Mesodermal cell (in vitro differentiated cells): Measurements from ENCODE around the gene LRBA.

ENCODE experiments used
- H3K27ac ChIP-seq: 2 replicates; pipeline ENCODE4 v1.7.0; 2013; ENCODE audit warnings: mild to moderate bottlenecking, low read depth, low read length, moderate library complexity; ENCODE audit not compliant: severe bottlenecking
- H3K36me3 ChIP-seq: 2 replicates; pipeline ENCODE4 v1.7.1; 2013; ENCODE audit warnings: mild to moderate bottlenecking, low read length, moderate library complexity; ENCODE audit not compliant: control insufficient read depth, insufficient read depth
- H3K4me1 ChIP-seq: one replicate; pipeline ENCODE4 v1.7.1; 2013; ENCODE audit warnings: mild to moderate bottlenecking, low read length; ENCODE audit not compliant: insufficient read depth, control insufficient read depth, poor library complexity, severe bottlenecking
- H3K4me3 ChIP-seq: 2 replicates; pipeline ENCODE4 v1.7.0; 2013; ENCODE audit warnings: low read length, control low read depth, mild to moderate bottlenecking; ENCODE audit not compliant: insufficient read depth, poor library complexity, severe bottlenecking; ENCODE audit errors: extremely low read depth
- H3K9me3 ChIP-seq: 2 replicates; pipeline ENCODE4 v1.7.1; 2013; ENCODE audit warnings: mild to moderate bottlenecking, low read length, moderate library complexity; ENCODE audit not compliant: control insufficient read depth
- WGBS, 2 experiments: methylation state at CpG; one replicate each; pipeline ENCODE4 v1.1.5; 2013; ENCODE audit warnings: missing lambda C conversion rate in 2 of 2; ENCODE audit not compliant: insufficient coverage in 2 of 2; 5-methylcytosine and 5-hydroxymethylcytosine counted together

Gene LRBA

DNA sequence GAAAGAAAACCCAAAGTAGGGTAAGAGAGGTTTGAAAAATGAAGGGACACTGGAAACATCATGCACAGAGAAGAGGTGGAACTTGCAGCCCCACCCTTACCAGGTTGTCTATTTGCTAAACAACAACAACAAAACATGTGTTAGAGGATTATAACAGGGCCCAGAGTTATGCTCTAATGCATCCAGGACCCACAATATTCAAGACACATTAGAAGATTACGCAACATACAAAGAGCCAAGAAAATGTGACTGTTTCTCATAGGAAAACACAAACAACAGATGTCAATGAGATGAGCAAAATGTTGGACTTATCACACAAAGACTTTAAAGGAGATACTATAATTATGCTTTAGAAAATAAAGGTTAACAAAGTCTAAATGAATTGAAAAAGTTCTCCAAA is 128.5 kb downstream of the LRBA start:
- Histone ChIP-seq H3K4me1 (no peaks in the 10 kb centered on the region), H3K9me3 (no peaks in the 10 kb centered on the region), H3K27ac (no peak overlapping the region), H3K36me3 (no peaks in the 10 kb centered on the region), H3K4me3 (no peak overlapping the region)
- no CpG with 5 or more reads among the region's 1 CpG for WGBS, 2 experiments

DNA sequence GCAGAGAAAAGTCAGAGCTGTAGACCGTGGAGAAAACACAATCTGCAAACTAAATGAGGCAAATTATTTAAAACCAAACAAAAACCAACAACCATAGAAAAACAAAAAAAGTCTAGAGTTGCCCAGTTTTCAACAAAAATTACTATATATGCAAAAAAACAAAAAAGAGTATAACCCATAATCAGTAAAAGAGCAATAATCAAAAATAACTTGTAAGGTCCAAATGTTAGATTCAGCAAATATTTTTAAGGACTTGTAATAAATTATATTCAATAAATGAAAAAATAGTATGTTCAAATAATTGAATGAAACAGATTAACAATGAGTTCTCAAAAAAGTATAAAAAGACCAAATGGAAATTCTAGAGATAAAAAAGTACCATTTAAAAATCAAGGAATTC is 130.5 kb downstream of the LRBA start:
- Histone ChIP-seq H3K4me3 (no peak overlapping the region), H3K36me3 (no peaks in the 10 kb centered on the region), H3K9me3 (no peaks in the 10 kb centered on the region), H3K4me1 (no peaks in the 10 kb centered on the region), H3K27ac (no peak overlapping the region)
- no CpG with 5 or more reads among the region's 1 CpG for WGBS, 2 experiments

DNA sequence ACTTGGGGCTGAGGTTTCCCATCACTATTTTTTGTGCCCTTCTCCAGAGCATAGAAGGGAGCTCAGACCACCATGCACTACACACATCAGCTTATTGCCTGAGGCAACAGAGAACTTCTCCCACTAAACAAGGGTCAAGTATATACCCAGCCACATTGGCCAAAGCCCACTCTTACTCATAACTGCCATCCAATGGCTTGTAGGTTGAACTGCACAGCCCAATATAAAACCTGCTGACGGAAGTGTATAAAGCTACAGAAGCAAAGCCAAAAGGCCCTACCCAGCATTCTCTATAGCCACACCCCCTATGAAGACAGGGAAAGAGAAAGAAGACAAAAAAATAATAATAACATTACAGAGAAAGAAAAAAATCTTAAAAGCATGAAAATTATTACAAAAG is 139.7 kb downstream of the LRBA start:
- H3K36me3 ChIP-seq: no peaks in the 10 kb centered on the region
- no peak overlapping the region for H3K4me3 ChIP-seq
- no CpG with 5 or more reads among the region's 1 CpG for WGBS, 2 experiments

DNA sequence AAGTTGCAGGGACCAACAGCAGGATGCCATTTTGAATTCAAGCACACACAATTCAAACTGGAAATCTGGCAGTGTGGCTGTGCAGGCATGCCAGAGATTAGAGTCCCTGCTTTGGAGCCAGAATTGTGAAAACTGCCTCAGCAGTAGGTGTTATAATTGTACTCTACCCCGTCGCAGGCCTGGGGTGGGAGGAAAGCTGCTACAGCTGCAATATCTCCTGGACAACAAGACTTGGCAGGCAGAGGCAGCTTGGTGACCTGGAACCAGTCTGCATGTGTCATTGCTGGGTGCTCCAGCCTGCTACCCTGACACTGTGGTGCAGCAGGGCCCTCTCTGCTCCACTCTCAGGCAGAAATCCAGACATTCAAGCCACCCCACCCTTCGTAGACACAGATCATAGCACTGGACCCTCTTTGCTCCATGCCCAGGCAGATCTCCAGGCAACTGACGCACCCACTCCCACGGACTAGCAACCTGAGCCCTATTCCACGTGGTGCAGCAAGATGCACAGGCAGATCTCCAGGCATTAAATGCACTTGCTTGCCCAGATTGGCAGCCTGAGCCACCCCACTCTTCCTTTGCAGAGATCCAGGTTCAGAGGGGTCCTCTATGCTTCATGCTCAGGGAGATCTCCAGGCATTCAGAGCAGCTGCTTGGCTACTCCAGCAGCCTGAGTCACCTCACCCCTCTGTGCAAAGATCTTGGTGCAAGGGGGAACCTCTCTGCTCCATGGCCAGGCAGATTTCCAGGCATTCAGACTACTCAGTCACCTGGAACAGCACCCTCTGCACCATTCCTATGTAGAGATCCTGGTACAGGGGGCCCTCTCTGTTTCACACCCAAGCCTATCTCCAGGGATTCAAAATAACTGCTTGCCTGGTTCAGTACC is 140.5 kb downstream of the LRBA start:
- Histone ChIP-seq H3K4me1 (no peaks in the 10 kb centered on the region), H3K4me3 (no peak overlapping the region), H3K36me3 (no peaks in the 10 kb centered on the region), H3K27ac (no peak overlapping the region), H3K9me3 (no peaks in the 10 kb centered on the region)
- 92 to 94% methylated on average over 5 of the region's 6 CpGs for WGBS, 2 experiments

More for the DNA sequence above, 139.7 kb downstream of the LRBA start:
- H3K27ac ChIP-seq: no peak overlapping the region
- no peaks in the 10 kb centered on the region for H3K4me1 ChIP-seq
- H3K9me3 ChIP-seq: no peaks in the 10 kb centered on the region

DNA sequence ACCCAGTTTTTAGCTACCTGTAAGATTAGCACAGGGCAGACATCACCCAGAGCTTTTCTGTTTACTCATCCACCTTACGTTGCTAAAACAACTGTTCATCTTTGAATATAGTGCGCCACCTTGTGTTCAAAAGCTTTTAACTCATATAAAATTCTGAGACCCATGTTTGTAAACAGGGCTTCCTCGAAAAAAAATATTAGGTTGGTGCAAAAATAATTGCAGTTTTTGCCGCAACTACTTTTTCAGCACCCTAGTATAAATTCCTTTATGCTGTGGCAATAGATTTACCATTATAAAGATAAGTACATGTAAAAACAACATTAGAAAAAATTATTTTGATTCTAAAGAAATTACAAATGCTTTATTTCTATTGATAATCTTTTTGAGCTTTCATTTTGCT is 147.9 kb downstream of the LRBA start:
- H3K4me1 ChIP-seq: no peaks in the 10 kb centered on the region
- H3K4me3 ChIP-seq: no peak overlapping the region
- no peaks in the 10 kb centered on the region for H3K9me3 ChIP-seq
- no peak overlapping the region for H3K27ac ChIP-seq
- H3K36me3 ChIP-seq: no peaks in the 10 kb centered on the region
- WGBS, 2 experiments: 0% methylated on average over 2 of the region's 4 CpGs; no CpG with 5 or more reads in 1 of the 2 experiments

DNA sequence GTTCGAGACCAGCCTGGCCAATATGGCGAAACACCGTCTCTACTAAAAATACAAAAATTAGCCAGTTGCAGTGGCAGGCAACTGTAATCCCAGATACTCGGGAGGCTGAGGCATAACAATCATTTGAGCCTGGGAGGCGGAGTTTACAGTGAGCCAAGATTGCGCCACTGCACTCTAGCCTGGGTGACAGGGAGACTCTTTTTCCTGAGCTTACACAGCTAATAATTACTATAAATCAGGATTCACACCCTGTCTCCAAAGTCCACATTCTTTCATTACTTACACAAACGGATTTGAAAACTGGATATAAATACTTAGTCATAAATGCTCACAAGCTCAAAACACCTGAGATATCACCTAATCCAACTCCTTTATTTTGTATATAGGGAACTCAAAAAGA is 151.6 kb downstream of the LRBA start:
- H3K9me3 ChIP-seq: no peaks in the 10 kb centered on the region
- 85 to 93% methylated on average over 5 to 6 of the region's 7 CpGs for WGBS, 2 experiments
- H3K4me3 ChIP-seq: no peak overlapping the region

DNA sequence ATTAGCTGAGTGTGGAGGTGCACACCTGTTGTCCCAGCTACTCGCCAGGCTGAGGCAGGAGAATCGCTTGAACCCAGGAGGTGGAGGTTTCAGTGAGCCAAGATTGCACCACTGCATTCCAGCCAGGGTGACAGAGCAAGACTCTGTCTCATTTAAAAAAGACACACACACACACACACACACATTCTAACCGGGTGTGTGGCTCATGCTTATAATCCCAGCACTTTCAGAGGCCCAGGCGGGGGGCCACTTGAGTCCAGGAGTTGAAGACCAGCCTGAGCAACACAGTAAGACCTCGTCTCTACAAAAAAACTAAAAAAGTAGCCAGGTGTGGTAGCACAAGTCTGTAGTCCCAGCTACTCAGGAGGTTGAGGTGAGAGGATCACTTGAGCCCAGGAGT is 152.3 kb downstream of the LRBA start:
- H3K27ac ChIP-seq: no peak overlapping the region
- no peaks in the 10 kb centered on the region for H3K36me3 ChIP-seq
- H3K4me1 ChIP-seq: no peaks in the 10 kb centered on the region
- WGBS, 2 experiments: 88 to 89% methylated on average over 4 to 5 of the region's 5 CpGs
- H3K4me3 ChIP-seq: no peak overlapping the region
- no peaks in the 10 kb centered on the region for H3K9me3 ChIP-seq

More for the DNA sequence above, 151.6 kb downstream of the LRBA start:
- no peaks in the 10 kb centered on the region for H3K4me1 ChIP-seq
- no peaks in the 10 kb centered on the region for H3K36me3 ChIP-seq
- H3K27ac ChIP-seq: no peak overlapping the region

DNA sequence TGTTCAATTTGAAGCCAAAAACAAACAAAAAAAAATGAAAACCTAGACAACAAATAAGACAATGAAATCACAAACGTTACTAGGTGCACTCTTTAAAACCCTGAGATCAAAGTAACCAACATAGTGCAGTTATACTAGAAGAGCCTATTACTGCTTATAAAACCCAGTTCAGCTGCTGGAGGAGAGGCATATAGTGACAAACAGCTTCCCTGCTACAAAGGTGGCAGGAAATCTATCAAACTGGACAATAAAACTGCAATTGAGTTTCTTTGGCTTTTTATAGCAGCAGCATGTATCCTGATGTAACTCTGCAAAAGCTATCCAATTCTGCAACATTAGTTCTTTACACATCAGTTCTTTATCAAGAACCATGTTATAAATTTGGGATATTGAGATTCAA is 155.6 kb downstream of the LRBA start:
- 67% methylated on average over 1 of the region's 1 CpG; no CpG with 5 or more reads in 1 of the 2 experiments for WGBS, 2 experiments
- no peak overlapping the region for H3K27ac ChIP-seq
- no peaks in the 10 kb centered on the region for H3K9me3 ChIP-seq
- no peak overlapping the region for H3K4me3 ChIP-seq
- H3K4me1 ChIP-seq: no peaks in the 10 kb centered on the region
- no peaks in the 10 kb centered on the region for H3K36me3 ChIP-seq

DNA sequence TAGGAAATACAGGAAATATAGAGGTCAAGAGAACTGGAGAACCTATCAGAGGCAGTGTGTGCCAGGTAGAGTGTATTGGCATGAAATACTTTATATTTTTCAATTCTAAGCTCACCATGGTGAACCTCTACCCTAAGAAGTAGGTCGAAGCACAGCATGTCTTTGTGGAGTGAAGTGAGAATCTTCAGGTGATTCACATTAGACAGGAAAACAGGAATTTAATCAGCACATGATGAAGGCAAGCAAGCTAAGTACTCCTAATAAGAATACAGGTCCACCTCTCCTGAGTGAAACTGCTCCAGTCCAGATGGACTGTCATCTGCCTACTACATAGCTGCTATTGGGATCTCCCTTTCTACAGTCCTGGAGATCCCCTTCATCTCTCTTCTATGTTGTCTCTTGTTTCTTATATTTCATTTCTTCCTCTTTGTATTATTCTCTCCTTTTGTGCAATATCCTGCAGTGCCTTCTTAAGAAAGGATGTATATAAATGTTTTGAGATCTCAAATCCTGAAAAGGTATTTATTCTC is 159.0 kb downstream of the LRBA start:
- Histone ChIP-seq H3K27ac (no peak overlapping the region), H3K9me3 (no peaks in the 10 kb centered on the region), H3K4me3 (no peak overlapping the region), H3K4me1 (no peaks in the 10 kb centered on the region), H3K36me3 (peaks cover 2% of the 10 kb centered on the region)
- 100% methylated on average over 1 of the region's 1 CpG; no CpG with 5 or more reads in 1 of the 2 experiments for WGBS, 2 experiments

DNA sequence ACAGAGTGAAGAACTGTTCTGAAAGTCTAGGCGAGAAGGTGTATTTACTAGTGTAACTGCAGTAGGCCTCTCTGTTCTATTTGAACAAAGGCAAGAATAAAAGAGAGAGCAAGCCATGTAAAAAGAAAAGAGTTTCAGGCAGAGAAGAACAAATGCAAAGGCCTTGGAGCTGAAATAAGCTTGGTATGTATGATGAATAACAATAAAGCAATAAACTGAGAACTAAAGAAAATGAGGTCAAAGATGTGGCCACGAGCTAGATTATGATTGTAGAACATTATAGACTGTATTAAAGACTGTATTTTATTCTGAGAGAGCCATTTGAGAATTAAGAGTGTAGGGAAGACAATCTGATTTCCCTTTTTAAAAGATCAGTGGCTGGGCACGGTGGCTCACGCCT is 160.5 kb downstream of the LRBA start:
- H3K9me3 ChIP-seq: no peaks in the 10 kb centered on the region
- no peaks in the 10 kb centered on the region for H3K4me1 ChIP-seq
- WGBS, 2 experiments: 80 to 97% methylated on average over 4 of the region's 4 CpGs

DNA sequence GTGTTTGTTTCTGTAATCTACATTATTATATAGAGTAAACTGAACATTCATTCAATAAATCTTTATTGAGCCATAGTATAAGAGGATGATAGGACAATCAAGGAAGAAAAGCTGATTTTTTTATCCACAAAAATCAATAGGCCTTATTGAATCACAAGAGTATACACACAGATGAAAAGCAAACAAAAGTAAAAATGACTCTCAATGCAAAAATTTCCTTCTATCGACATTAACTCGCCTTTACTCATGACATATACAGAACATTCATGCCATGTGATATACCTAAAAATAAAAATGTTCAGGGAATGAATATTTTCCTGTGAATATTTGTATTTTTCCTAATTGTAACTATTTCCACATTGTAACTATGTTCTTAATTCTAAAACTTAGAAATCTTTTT is 161.2 kb downstream of the LRBA start:
- Histone ChIP-seq H3K4me1 (no peaks in the 10 kb centered on the region), H3K9me3 (no peaks in the 10 kb centered on the region), H3K27ac (no peak overlapping the region), H3K4me3 (no peak overlapping the region), H3K36me3 (peaks cover 2% of the 10 kb centered on the region)
- no CpG with 5 or more reads among the region's 2 CpGs for WGBS, 2 experiments

More for the DNA sequence above, 160.5 kb downstream of the LRBA start:
- H3K4me3 ChIP-seq: no peak overlapping the region
- H3K36me3 ChIP-seq: peaks cover 2% of the 10 kb centered on the region
- H3K27ac ChIP-seq: no peak overlapping the region
